Limb (tissue), 2 donors: ENCODE results near the gene IGFBP6.

Source experiments
- DNase-seq, 2 donors: peaks; one replicate each; pipeline ENCODE4 v3.0.0-alpha.2; 2016; ENCODE audit errors: extremely low spot score in 2 of 2

IGFBP6 gene

DNA sequence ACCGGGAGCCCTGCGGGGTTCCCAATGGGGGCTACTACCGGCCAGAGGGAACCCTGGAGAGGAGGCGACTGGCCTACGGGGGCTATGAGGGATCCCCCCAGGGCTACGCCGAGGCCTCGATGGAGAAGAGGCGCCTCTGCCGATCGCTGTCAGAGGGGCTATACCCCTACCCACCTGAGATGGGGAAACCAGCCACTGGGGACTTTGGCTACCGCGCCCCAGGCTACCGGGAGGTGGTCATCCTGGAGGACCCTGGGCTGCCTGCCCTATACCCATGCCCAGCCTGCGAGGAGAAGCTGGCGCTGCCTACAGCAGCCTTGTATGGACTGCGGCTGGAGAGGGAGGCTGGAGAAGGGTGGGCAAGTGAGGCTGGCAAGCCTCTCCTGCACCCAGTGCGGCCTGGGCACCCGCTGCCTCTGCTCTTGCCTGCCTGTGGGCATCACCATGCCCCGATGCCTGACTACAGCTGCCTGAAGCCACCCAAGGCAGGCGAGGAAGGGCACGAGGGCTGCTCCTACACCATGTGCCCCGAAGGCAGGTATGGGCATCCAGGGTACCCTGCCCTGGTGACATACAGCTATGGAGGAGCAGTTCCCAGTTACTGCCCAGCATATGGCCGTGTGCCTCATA, 37.9 kb upstream of the IGFBP6 start:
- DNase-seq: peak in 1 of 2 donors; percentile 42

DNA sequence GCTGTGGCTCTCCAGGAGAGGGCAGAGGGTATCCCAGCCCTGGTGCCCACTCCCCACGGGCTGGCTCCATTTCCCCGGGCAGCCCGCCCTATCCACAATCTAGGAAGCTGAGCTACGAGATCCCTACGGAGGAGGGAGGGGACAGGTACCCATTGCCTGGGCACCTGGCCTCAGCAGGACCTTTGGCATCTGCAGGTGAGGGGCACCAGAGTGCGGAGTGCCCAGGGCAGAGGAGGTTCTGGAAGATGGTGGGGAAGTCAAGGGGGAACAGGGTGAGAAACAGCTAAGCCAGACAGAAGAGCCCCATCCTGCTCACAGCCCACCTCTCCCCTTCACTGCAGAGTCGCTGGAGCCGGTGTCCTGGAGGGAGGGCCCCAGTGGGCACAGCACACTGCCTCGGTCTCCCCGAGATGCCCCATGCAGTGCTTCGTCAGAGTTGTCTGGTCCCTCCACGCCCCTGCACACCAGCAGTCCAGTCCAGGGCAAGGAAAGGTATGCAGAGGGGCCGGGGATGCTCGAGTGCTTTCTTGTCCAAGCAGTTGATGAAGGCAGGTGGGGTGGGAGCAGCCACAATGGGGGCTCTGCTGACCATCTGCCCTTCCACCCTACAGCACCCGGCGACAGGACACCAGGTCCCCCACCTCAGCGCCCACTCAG, 37.3 kb upstream of the IGFBP6 start:
- DNase-seq: no peak

DNA sequence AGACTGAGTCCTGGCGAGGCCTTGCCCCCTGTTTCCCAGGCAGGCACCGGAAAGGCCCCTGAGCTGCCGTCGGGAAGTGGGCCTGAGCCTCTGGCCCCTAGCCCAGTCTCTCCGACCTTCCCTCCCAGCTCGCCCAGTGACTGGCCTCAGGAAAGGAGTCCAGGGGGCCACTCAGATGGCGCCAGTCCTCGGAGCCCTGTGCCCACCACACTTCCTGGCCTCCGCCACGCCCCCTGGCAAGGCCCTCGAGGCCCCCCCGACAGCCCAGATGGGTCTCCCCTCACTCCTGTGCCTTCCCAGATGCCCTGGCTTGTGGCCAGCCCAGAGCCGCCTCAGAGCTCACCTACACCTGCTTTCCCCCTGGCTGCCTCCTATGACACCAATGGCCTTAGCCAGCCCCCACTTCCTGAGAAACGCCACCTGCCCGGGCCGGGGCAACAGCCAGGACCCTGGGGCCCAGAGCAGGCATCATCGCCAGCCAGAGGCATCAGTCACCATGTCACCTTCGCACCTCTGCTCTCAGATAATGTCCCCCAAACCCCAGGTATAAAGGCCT, 36.7 kb upstream of the IGFBP6 start:
- peak in 1 of 2 donors; percentile 56 for DNase-seq

DNA sequence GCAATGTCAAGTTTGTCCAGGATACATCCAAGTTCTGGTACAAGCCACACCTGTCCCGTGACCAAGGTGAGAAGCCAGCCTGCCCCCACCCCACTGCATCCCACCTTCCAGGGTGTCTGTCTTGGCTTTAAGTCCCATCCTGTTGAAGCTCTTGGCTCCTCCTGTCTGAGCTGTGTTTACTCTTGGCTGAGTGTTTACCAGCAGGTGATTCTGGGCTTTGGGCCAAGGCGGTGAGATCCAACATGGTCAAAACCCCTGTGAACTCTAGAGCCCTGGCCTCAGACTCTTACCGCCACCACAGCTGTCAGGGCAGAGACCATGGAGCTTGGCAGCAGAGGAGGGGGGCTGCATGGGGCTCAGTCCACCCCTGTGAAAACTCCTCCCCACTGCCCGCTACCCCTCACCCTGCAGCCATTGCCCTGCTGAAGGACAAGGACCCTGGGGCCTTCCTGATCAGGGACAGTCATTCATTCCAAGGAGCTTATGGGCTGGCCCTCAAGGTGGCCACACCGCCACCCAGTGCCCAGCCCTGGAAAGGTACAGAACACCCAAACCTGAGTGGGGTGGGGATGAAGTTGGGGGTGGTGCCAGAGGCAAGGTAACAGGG, 36.0 kb upstream of the IGFBP6 start:
- peak in 1 of 2 donors; percentile 45 for DNase-seq

DNA sequence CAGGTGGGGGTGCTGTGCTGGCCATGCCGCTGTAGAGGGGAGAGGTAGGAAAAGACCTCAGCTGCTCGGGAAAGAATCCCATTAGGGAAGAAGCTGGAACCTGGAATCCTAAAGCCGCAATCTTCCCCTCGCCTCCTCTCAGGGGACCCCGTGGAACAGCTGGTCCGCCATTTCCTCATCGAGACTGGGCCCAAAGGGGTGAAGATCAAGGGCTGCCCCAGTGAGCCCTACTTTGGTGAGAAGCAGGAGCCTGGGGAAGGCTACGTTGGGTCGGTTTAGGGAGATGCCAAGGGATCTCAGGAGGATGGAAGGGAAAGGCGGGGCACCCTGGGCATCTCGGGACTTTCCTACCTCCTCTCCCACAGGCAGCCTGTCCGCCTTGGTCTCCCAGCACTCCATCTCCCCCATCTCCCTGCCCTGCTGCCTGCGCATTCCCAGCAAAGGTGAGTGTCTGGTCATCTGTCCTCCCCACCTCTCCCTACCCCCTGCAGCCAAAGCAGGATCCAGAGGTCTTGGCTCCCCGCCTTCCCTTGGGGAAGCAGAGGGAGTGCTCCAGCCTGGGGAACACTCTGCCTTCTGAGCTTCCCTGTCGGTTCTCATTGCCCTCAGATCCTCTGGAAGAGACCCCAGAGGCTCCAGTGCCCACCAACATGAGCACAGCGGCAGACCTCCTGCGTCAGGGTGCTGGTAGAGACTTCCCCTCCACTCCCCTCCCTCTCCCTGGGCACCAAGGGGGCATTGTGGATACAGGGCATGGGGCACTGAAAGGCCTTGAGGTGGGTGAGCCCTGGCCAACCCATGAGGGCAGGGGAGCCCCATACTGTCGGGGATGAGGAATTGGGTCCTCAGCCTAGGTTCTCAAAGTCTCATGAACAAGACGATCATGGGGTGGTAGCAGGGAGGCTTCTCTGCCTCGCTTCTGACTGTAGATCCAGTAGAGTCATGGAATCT, 35.2 kb upstream of the IGFBP6 start:
- peak in 1 of 2 donors; percentile 43 for DNase-seq

DNA sequence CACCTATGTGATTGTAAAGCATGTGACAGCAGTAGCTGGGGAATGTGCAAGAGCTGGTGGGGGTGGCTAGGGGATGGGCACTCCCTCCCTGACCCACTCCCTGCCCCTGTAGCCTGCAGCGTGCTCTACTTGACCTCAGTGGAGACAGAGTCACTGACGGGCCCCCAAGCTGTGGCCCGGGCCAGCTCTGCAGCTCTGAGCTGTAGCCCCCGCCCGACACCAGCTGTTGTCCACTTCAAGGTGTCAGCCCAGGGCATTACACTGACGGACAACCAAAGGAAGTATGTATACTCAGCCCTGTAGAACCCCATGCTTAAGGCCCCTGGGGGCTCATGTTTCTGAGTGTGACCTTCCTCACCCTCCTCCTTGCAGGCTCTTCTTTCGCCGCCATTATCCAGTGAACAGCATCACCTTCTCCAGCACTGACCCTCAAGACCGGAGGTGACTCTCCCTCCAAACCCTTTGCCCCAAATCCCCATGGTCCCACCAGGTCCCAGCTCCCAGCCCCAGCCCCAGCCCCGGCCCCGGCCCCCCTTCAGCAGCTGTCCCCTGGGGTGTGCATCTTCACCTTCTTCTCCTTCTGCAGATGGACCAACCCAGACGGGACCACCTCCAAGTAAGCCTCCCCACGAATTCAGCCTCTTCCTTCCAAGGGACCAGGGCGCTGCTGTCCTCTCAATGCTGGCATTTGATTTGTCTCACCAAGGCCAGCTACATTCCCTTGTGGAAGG, 34.3 kb upstream of the IGFBP6 start:
- DNase-seq: no peak

DNA sequence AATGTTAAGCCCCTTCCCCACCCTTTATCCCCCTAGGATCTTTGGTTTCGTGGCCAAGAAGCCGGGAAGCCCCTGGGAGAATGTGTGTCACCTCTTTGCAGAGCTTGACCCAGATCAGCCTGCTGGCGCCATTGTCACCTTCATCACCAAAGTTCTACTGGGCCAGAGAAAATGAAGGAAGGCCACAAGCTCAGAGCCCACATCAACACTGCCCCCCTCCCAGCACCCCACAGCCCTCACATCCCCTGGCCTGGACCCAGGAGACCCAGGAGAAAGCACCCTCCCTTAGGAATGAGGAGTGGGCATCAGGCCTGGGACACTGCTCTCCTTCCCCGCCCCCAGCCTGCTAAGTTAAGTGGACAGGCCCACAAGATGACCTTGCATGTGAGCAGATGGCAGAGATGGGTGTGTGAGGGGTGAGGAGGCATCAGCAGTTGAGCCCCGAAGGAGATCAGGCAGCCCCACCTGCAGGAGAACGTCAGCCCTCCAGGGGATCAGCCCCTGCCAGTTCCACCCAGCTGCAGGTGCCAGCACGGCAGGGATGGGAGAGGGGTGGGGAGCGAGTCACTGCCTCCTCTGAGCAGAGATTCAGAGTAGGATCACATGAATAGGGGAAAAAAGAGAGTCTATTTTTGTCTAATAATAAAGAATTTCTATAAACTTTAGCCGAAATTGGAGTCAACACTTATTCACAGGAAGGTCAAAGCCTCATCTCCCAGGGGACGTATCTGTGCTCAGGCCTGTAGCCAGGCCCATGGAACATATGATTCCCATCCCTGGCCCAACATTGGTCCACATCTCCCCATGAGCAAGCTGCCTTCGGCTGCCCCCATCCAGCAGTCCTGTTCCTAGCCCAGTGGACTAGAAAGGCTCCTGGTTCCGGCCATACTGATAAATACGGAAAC, 33.5 kb upstream of the IGFBP6 start:
- peak; percentile 38 to 43 for DNase-seq

DNA sequence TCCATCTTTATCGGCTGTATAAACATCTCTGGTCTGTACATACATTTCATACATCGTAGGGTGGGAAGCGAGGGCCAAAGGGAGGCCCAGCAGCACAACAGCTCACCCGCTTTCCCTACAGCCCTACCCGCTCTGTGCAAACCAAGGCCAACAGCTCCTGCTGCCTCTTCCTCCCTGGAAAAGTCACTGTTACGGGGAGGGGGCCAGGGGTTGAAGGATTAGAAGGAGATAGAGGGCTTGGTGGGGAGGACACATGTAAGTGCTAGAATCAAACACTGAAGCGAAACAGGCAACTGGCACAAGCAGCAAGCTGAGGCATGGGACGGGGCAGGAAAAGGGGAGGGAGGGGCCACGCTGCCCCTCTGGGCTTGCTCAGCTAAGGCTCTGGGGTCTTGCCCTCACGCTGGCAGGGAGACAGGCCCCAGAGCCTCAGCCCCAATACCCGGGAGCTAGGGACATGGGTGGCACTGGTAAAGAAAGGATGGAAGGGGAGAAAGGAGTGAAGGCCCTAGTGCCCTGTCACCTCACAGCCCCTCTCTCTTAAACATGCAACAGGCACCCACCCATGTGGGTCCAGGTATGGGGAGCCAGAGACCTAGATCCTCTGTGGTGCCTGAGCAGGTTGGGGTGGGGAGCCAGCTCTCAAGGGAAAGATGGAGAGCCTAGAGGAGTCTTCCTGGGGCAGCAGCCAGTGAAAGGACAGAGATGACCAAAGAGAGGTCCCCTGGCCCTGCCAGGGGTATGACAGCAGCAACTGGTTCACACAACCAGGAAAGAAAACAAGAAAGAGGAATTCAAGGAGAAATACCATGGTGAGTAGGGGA, 32.6 kb upstream of the IGFBP6 start:
- peak in 1 of 2 donors; percentile 40 for DNase-seq

DNA sequence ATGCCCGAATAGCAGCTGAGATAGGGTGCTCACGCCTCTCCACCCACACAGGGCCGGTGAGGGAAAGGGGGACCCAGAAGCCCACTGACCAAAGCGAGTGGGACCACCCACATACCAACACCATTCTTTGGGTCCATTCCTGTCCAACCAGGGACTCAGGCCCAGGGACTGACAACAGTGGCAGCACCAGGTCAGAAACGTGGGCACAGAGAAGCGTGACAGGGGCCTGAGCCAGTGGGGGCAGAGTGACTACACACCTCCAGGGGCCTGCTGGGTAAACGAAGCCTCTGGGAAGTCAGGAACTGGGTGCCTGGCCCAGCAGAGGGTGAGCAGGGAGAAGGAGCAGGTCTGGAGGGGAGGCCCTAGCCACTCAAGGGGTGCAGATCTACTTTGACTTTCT, 32.0 kb upstream of the IGFBP6 start:
- no peak for DNase-seq

DNA sequence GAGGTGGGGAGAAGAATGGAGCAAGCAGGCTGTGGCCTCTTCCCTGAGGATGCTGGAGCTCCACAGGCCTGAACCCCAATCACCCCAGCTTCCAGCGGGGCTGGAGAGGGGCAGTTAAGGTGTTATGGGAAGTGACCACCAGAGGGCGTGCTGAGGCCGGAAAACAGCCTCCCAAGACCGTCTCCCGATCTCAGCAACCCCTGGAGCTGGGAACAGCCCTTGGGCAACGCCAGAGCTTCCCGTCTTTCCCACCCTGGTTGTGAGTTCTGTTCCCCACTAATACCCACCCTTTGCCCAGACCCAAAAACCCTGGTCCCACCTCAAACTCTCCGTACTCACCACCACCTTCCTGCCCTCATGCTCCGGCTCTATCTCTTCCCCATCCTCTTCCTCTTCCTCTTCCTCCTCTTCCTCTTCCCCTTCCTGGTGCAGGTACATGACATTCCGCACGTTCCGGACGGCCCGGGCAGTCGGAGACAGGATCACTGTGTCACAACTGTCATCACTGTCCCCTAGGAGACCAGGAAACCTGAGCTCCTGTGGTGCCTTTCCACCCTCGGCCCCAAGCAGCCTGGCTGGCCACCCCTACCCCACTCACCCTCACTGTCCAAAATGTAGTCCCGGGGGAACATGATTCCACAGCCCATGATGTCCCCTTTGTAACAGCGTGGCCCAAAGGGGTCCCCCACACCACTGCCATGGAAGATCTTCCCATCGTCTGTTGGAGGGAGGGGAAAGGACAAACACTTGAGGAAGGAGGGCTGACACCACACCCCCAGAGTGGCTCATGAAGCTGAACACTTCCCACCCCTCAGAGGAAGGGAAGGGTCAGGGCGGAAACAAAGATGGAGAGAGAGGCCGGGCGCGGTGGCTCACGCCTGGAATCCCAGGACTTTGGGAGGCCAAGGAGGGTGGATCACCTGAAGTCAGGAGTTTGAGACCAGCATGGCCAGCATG, 31.2 kb upstream of the IGFBP6 start:
- DNase-seq: peak; percentile 83 to 86

DNA sequence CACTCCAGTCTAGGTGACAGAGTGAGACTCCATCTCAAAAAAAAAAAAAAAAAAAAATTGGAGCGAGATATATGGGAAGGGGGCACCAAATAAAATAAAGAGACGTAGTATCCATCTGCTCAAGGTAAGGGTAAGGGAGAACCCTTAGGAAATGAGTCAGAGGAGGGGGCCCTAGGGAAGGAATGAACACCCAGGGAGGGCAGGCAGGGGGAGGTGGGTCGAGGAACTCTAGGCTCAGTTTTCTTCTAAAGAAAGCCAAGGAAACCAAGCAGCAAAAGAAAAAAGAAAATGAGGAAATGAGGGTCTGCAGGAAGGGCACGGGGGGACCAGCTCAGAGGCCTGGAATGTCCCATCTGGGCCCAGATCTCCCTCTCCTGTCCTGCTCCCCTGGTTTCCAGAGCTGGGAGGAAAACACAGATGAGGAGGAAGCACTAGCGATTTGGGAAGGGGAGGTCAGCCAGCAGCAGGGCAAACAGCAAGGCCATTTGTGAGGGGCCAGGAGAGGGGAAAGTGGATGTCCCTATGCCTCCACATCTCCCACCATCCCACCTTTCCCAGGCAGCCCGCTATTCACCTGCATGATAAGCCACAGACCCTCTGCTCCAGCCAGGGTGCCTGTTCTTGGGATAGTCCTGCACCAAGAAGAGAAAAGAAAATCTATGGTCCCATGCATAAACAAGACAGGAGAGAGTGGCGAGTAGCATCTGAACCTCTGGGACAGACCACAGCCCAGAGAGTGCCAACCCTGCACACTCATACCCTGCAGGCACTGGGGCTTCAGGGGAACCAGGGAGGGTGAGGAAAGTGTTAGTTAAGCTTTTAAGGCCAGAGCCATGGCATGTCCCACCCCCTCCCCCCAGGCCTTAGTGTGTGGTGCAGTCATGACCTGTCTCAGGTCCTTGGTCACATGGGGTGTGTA, 30.1 kb upstream of the IGFBP6 start:
- DNase-seq: no peak

DNA sequence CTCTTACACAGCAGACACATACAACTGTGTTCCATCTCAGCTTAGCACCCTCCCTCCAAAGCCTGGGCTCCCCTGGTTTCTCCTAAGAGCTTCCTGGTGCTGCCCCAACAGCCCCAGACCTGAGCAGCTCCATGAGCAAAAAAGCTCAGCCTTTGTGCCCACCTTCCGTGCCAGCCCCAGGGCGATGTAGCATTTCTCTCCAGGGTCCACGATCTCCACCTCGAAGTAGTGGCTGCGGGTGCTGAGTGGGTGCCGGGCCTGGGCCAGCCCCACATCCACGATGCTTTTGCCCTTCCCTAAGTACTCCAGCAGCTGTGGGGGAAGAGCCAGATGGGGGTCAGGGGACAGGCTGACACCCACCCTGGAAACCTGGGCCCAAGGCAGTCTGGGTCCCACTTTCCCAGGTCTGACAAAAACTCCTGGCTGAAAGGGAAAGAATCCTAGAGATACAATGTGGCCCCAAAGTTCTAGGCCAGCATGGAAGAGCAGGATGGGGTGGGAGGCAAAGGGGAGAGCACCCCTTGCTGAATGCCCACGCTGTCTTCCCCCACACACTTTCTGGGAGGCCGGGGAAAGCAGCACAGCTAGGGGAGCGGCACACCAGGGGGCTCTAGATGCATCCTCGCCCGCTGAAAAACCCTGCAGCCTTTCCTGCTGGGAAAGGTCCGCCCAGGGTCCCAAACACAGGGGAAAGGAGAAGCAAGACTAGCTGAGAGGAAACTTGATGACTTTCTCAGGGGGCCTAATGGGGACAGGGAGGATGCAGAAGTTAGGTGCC, 29.3 kb upstream of the IGFBP6 start:
- DNase-seq: no peak

DNA sequence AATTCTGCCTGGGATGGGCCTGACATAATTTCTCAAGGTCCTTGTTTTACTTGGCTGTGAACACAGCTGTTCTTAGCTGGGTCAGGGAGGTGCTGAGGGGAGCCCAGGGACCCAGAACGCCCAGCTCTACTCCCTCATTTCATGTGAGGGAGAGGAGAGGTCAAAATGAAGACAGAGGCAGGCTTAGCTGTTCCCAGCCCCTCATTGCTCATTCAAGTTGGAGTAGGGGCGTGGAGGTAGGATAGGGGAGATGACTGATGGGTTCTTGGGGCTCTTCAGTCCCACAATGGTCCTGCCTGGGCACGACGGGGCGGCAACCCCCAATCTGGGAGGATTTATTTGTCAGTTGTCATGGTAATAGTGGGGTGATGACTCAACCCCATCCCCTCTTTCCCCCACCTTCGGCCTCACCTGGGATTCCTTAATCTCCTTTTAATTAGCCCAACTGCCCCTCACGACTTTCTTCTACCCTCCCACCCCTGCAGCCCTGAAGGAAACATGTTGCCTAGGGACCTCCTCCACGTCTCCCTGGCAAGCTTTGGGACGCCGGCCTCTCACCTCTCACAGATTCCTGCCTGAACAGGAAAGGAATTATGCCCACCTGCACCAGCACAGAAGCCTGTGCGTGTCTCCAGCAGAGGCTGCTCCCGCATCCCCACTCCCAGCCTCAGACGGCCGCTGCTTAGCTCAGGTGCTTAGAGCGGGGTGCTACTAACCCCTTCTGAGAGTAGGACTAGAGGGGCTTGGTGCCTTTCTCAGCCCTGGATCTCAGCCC, 28.5 kb upstream of the IGFBP6 start:
- DNase-seq: no peak

DNA sequence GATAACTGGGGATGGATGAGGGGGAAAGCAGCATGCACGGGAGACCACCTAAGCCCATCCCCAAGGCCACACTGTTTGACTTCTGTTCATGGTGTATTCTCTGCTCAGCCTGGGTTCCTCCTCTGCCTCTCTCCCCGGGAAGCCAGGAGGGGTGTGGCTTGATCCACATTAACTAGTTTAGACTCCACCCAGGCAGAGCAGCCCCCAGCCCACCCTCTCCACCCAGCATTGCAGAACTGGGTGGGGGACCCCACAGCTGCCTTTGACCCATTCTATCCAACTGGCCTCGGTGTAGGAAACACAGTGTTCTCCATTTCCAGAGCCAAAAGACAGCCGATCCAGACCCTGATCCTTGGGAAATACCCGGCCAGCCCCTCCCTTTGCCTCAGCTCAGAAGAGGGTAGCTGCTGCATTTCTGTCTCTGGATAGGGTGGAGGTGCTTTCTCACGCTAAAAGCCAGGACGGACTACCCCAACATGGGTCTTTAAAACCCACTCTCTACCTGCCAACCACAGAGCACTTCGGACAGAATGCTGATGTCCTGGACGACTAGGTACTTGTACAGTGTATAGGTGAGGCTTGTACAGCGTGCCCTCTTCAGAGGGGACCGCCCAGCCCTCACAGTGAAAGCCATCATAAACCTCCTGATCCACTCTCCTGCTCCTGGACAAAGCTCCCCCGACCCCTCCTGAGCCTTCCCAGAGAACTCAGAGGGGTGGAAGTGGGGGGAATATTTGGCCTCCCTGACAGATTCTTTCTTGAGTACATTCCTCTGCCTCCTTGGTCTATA, 27.7 kb upstream of the IGFBP6 start:
- DNase-seq: peak in 1 of 2 donors; percentile 43
